Sigmoid colon (tissue), 4 donors: ENCODE results near the gene PHF20.

Experiments used
- CTCF ChIP-seq, 4 experiments: fragments of 450-650 bp in 3 of 4; fragments of 200-600 bp in 1 of 4; IDR thresholded peaks; one replicate each; pipeline ENCODE4 v1.5.1; 2016 to 2019; ENCODE audit warnings: antibody characterized with exemption in 4 of 4, mild to moderate bottlenecking in 3 of 4, moderate library complexity in 2 of 4
- POLR2AphosphoS5 ChIP-seq, 4 donors: sonication (generic); formaldehyde crosslinking; IDR thresholded peaks; one replicate each; pipeline ENCODE4 v1.6.1; 2017; ENCODE audit warnings: antibody characterized with exemption in 4 of 4

- no peak for TF ChIP-seq CTCF (IDR thresholded peaks at IDR 0.05)
- no peak for TF ChIP-seq POLR2AphosphoS5 (IDR thresholded peaks at IDR 0.05)
These were observed 36.1 kb downstream of the PHF20 start for GRCh38 chr20:35807877-35808276.
